Glomerular endothelial cell (primary cell): ENCODE measurements around the gene OTUD6A. TPM values are rescaled to one million over a fixed set of nuclear protein-coding genes. Genes with fewer than 3 reads are reported as not detected.

Experiments used
- total RNA-seq: library from RNA; depleted of rRNA; stranded (reverse); fragments of >200 nt; gene quantifications from 2 replicates; pipeline ENCODE4 v1.2.3, GENCODE V29; 2015

OTUD6A gene
- total RNA-seq, 1 donor from 2014 or later: not detected

Other genes starting within 250 kb of the OTUD6A start
- not detected in 2 replicates for gene AWAT2, start 12.5 kb upstream of the OTUD6A start, total RNA-seq
- 35.4 and 59.7 TPM in 2 replicates for gene IGBP1, start 71.0 kb downstream of the OTUD6A start, total RNA-seq
- gene DGAT2L6, start 115.0 kb downstream of the OTUD6A start, total RNA-seq: not detected in 2 replicates
- gene AWAT1, start 172.2 kb downstream of the OTUD6A start, total RNA-seq: not detected in 2 replicates
- 0.12 TPM in 1 of 2 replicates, not detected in the other for gene P2RY4, start 197.7 kb downstream of the OTUD6A start, total RNA-seq
- not detected in 2 replicates for gene ARR3, start 205.9 kb downstream of the OTUD6A start, total RNA-seq
- gene RAB41, start 219.7 kb downstream of the OTUD6A start, total RNA-seq: not detected in 2 replicates
- 32.9 and 46.6 TPM in 2 replicates for gene PDZD11, start 227.5 kb downstream of the OTUD6A start, total RNA-seq
- gene KIF4A, start 227.6 kb downstream of the OTUD6A start, total RNA-seq: 4.5 and 6.3 TPM in 2 replicates